HG03060 (cell line): ENCODE measurements around the gene FBXO38.
A peak's percentile ranks its signal among the peaks of the same experiment; 100 is the strongest.

Experiments used
- ATAC-seq: cut with Tn5 transposase; IDR thresholded peaks from one replicate; pipeline ENCODE4 v1.9.1; 2021; ENCODE audit warnings: low read depth, moderate number of reproducible peaks; ENCODE audit not compliant: unreplicated experiment

Gene FBXO38

GRCh38 chr5:148381906-148382305 is 1.9 kb upstream of the FBXO38 start:
- ATAC-seq: no peak

GRCh38 chr5:148382961-148383360 is 797 bp upstream of the FBXO38 start:
- no peak for ATAC-seq

GRCh38 chr5:148384380-148384737 is 601 bp downstream of the FBXO38 start:
- no peak for ATAC-seq

GRCh38 chr5:148385094-148385493 is 1.3 kb downstream of the FBXO38 start:
- no peak for ATAC-seq

- no peak for ATAC-seq
These were observed 2.3 kb downstream of the FBXO38 start for GRCh38 chr5:148386041-148386440.

GRCh38 chr5:148387325-148387724 is 3.6 kb downstream of the FBXO38 start:
- no peak for ATAC-seq

GRCh38 chr5:148388696-148389095 is 4.9 kb downstream of the FBXO38 start:
- ATAC-seq: no peak

GRCh38 chr5:148390914-148391313 is 7.2 kb downstream of the FBXO38 start:
- no peak for ATAC-seq

GRCh38 chr5:148391422-148391821 is 7.7 kb downstream of the FBXO38 start:
- ATAC-seq: no peak

GRCh38 chr5:148393390-148393741 is 9.6 kb downstream of the FBXO38 start:
- ATAC-seq: no peak

- ATAC-seq: no peak
These were observed 10.8 kb downstream of the FBXO38 start for GRCh38 chr5:148394587-148395019.

- ATAC-seq: no peak
These were observed 11.3 kb downstream of the FBXO38 start for GRCh38 chr5:148395031-148395430.

GRCh38 chr5:148397968-148398595 is 14.3 kb downstream of the FBXO38 start:
- no peak for ATAC-seq

GRCh38 chr5:148398698-148399121 is 15.0 kb downstream of the FBXO38 start:
- ATAC-seq: no peak

- ATAC-seq: no peak
These were observed 17.8 kb downstream of the FBXO38 start for GRCh38 chr5:148401604-148402003.

- peak; percentile 89 for ATAC-seq
These were observed 19.6 kb downstream of the FBXO38 start for GRCh38 chr5:148403344-148403743.

GRCh38 chr5:148406406-148406805 is 22.6 kb downstream of the FBXO38 start:
- no peak for ATAC-seq

- ATAC-seq: no peak
These were observed 24.3 kb downstream of the FBXO38 start for GRCh38 chr5:148408092-148408491.

- ATAC-seq: no peak
These were observed 28.4 kb downstream of the FBXO38 start for GRCh38 chr5:148412124-148412523.

- ATAC-seq: no peak
These were observed 31.1 kb downstream of the FBXO38 start for GRCh38 chr5:148414833-148415232.

- no peak for ATAC-seq
These were observed 32.7 kb downstream of the FBXO38 start for GRCh38 chr5:148416416-148416815.

GRCh38 chr5:148416921-148417320 is 33.2 kb downstream of the FBXO38 start:
- ATAC-seq: no peak

- no peak for ATAC-seq
These were observed 34.8 kb downstream of the FBXO38 start for GRCh38 chr5:148418511-148418910.
